AG04450 (cell line): ENCODE measurements around the gene DAPK2. TPM values are rescaled to one million over a fixed set of nuclear protein-coding genes. Genes with fewer than 3 reads are reported as not detected.
A peak's percentile ranks its signal among the peaks of the same experiment; 100 is the strongest.

Experiments
- CTCF ChIA-PET: fragments of 300-600, 350-600 bp; formaldehyde crosslinking; extraction: SDS; loops from one replicate; lab custom pipeline; 2022; ENCODE audit warnings: antibody characterized with exemption, inconsistent platforms; lab: Charles Lee
- POLR2A ChIA-PET: fragments of 350-600 bp; formaldehyde crosslinking; extraction: SDS; loops from one replicate; lab custom pipeline; 2021; ENCODE audit warnings: antibody characterized with exemption, inconsistent platforms; lab: Yijun Ruan, JAX
- DNase-seq: peaks from one replicate; pipeline ENCODE4 v3.0.0-alpha.2; 2011; ENCODE audit warnings: low read depth, low spot score
- H3K27ac ChIP-seq: one replicate; pipeline ENCODE4 v1.5.1; 2012; ENCODE audit warnings: low read depth, low read length, control low read depth
- H3K27me3 ChIP-seq: one replicate; pipeline ENCODE4 v1.6.0; 2012; ENCODE audit warnings: low read length; ENCODE audit not compliant: control insufficient read depth, insufficient read depth
- H3K4me3 ChIP-seq: 2 replicates; pipeline ENCODE4 v1.5.1; 2011; ENCODE audit warnings: mild to moderate bottlenecking, low read depth, low read length, control low read depth
- H3K9me3 ChIP-seq: 2 replicates; pipeline ENCODE4 v1.5.1; 2012; ENCODE audit warnings: low read length; ENCODE audit not compliant: control insufficient read depth, insufficient read depth
- polyA plus RNA-seq: library from polyadenylated mRNA; depleted of rRNA; stranded (reverse); fragments of >200 nt; gene quantifications from 2 replicates; pipeline ENCODE4 v1.2.3, GENCODE V29; 2011
- TF ChIP-seq, protein P1 (sequence below): IDR thresholded peaks from 2 replicates; pipeline ENCODE4 v1.5.1; 2011; ENCODE audit warnings: low read depth, low read length, control low read depth, inconsistent platforms

Gene DAPK2
- polyA plus RNA-seq, 1 experiment, result 0.42 TPM

DNA sequence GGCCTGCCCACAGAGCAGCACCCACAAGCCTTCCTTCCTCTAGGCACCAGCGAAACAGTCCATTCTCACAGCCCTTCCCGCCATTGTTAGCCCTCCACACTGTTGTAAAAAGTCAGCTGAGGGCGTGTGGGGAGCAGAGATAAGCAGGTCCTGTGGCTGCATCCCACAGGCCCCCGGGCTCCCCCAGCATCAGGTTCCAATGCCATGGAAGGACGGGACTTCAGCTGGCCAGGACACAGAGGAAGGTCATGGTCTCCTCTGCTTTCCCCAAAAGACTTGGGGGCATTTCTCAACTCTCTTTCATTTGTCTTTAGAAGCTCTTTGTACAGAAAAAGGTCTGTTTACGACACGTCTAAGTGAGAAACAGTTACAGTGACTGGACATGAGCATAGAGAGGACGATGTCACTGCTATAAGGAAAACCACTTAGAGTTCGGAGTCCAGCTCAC lies 127.4 kb downstream of the DAPK2 start:
- Histone ChIP-seq H3K9me3 (no peaks in the 10 kb centered on the region), H3K27ac (no peak overlapping the region), H3K27me3 (peaks cover 15% of the 10 kb centered on the region), H3K4me3 (no peak overlapping the region)
- TF ChIP-seq, protein P1, sequence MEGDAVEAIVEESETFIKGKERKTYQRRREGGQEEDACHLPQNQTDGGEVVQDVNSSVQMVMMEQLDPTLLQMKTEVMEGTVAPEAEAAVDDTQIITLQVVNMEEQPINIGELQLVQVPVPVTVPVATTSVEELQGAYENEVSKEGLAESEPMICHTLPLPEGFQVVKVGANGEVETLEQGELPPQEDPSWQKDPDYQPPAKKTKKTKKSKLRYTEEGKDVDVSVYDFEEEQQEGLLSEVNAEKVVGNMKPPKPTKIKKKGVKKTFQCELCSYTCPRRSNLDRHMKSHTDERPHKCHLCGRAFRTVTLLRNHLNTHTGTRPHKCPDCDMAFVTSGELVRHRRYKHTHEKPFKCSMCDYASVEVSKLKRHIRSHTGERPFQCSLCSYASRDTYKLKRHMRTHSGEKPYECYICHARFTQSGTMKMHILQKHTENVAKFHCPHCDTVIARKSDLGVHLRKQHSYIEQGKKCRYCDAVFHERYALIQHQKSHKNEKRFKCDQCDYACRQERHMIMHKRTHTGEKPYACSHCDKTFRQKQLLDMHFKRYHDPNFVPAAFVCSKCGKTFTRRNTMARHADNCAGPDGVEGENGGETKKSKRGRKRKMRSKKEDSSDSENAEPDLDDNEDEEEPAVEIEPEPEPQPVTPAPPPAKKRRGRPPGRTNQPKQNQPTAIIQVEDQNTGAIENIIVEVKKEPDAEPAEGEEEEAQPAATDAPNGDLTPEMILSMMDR, result no peak
- DNase-seq, result no peak
- ChIA-PET POLR2A (no interaction called here), CTCF (interaction anchor here (1.2 kb wide), 1 partner anchor 26 kb away, joined by 6 read pairs; no protein-coding TSS in a partner anchor)

DNA sequence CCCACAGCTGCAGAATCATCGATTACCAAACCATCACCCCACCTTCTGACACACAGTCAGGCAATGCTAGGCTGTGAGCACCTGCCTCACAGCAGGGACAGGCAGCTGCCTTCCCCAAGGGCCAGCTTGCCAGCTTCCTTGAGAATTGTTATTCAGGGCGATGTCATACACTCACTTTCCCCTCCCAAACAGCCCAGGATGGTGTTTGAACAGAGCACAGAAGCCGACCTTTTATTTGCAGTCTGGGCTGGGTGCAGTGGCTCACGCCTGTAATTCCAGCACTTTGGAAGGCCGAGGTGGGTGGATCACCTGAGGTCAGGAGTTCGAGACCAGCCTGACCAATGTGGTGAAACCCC lies 128.0 kb downstream of the DAPK2 start:
- TF ChIP-seq, protein P1, result no peak
- DNase-seq, result no peak
- POLR2A ChIA-PET, result interaction anchor here (0.6 kb wide), 1 partner anchor 32 kb away, joined by 3 read pairs; no protein-coding TSS in a partner anchor

DNA sequence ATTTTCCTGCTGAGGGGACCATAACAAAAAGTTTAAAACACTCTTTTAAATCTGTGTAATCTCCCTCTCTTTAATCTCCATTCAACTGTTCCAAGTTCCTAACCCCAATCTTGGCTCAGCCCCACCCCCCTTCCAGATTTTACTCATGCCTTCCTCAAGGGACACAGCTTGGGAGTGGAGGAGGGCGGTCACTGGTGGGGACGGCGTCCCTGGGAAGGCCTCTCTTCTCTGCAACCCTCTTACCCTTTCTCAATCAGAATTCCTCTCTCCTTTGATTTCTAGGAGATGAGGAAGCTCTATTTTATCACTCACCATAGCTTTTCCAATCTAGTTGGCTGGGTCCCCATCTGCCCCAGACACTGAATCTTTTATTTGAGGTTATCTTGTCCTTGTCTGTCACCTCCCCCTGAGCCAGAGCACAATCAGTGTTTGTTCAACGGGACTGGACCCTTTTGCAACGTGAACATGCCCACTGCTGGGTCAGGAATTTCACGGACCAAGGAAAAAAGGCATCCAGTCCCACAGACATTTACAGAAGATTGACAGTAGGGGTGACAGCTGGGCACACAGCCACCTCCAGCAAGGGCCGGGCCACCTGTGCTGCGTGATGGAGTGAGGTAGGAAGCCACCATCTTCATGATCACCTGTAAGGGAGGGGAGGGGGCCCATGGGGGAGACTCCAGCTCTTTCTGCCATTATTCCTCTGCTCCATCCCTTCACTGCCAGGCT lies 128.5 kb downstream of the DAPK2 start:
- TF ChIP-seq, protein P1, result no peak
- no peak overlapping the region for H3K4me3 ChIP-seq
- ChIA-PET POLR2A (interaction anchor here (0.6 kb wide), 1 partner anchor 32 kb away, joined by 3 read pairs; no protein-coding TSS in a partner anchor), CTCF (interaction anchor here (0.8 kb wide), 1 partner anchor 11 kb away, joined by 3 read pairs; no protein-coding TSS in a partner anchor)
- no peaks in the 10 kb centered on the region; the same call in 1 of the 2 replicates for H3K9me3 ChIP-seq
- no peak overlapping the region for H3K27ac ChIP-seq
- H3K27me3 ChIP-seq, result peaks cover 22% of the 10 kb centered on the region
- DNase-seq, result no peak

More for the DNA sequence above, 128.0 kb downstream of the DAPK2 start:
- Histone ChIP-seq H3K9me3 (no peaks in the 10 kb centered on the region; the same call in 1 of the 2 replicates), H3K4me3 (no peak overlapping the region), H3K27me3 (peaks cover 20% of the 10 kb centered on the region), H3K27ac (no peak overlapping the region)
- CTCF ChIA-PET, result no interaction called here

DNA sequence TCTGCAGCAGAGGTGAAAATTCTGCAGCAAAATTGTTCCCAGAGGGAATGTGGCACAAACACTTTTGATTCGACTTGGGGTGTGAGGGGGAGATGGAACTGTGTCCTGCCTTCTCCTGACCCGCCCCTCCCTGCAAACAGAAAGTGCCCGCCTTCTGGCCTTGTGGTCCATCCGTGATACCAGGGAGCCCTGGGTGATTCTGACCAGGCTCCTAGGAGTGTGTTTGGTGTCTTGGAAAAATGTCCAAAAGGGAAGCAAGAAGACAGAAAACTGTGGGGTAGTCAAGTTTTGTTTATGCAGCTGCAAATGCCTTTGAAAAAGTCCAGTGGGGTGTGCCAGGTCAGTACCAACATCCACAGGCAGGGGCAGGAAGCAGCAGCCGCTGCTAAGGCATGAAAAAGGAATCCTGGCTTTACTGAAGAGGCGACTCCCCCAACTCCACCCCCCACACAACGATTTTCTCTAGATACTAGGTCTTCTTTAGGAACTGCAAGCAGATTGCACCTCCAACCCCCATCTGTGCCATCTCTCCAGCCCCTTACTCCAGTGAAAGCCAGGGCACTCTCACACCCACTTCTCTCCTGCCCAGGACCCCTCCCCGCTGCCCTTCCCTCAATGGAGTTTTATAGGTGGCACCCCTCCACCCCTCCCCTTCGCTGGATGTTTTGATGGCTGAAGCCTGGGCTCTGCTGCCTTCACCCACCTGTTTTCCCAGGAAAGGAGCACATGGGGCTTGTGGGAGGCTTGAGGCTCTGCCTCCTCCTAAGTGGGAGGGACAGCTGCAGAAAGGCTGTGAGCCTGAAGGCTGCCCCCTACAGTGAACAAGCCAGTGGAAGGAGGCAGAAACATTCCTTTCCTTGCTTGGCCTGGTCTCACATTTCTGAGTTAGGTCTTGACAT lies 130.2 kb downstream of the DAPK2 start:
- CTCF ChIA-PET, result interaction anchor here (0.8 to 1.0 kb wide), 2 partner anchors 10 to 164 kb away, joined by 3 to 4 read pairs; no protein-coding TSS in a partner anchor
- POLR2A ChIA-PET, result no interaction called here
- Histone ChIP-seq H3K9me3 (no peaks in the 10 kb centered on the region; the same call in 1 of the 2 replicates), H3K27me3 (peaks cover 21% of the 10 kb centered on the region), H3K27ac (no peak overlapping the region), H3K4me3 (no peak overlapping the region)
- TF ChIP-seq, protein P1, result peak; percentile 68
- DNase-seq, result no peak
